A673 (cell line): Measurements from ENCODE around the gene GPR158. TPM values are rescaled to one million over a fixed set of nuclear protein-coding genes. Genes with fewer than 3 reads are reported as not detected.

ENCODE experiments used
- BruUV-seq: library from RNA; stranded (reverse); fragments of 400-500 nt; replicated peaks from 2 replicates; lab custom pipeline; 2021; lab: Mats Ljungman, UMichigan
- CTCF ChIA-PET: fragments of 300-600 bp; sonication (Branson Sonifier 250); formaldehyde crosslinking; loops from one replicate; lab custom pipeline; 2022; ENCODE audit warnings: antibody characterized with exemption; lab: Charles Lee
- POLR2A ChIA-PET: fragments of 300-600 bp; sonication (Branson Sonifier 250); formaldehyde crosslinking; loops from one replicate; lab custom pipeline; 2022; ENCODE audit warnings: antibody characterized with exemption; ENCODE audit not compliant: low non-redundant PET; lab: Charles Lee
- DNase-seq: peaks from one replicate; pipeline ENCODE4 v3.0.0-alpha.2; 2015; ENCODE audit warnings: low spot score
- H3K27ac ChIP-seq: fragments of 200-600 bp; sonication (generic); 2 replicates; pipeline ENCODE4 v1.5.1; 2016; ENCODE audit warnings: mixed run types, low read depth, mild to moderate bottlenecking, mixed read lengths, antibody characterized with exemption, low read length; ENCODE audit not compliant: poor library complexity, severe bottlenecking
- H3K27me3 ChIP-seq: fragments of 200-600 bp; sonication (generic); replicated peaks from 2 replicates; pipeline ENCODE4 v1.6.1; 2017; ENCODE audit warnings: mixed run types, low read depth, mild to moderate bottlenecking, mixed read lengths, antibody characterized with exemption, low read length; ENCODE audit not compliant: insufficient read depth, poor library complexity
- H3K36me3 ChIP-seq: fragments of 200-600 bp; sonication (generic); 2 replicates; pipeline ENCODE4 v1.6.1; 2016; ENCODE audit warnings: mixed run types, mild to moderate bottlenecking, mixed read lengths, antibody characterized with exemption, low read length; ENCODE audit not compliant: insufficient read depth, poor library complexity, severe bottlenecking
- H3K4me1 ChIP-seq: fragments of 200-600 bp; sonication (generic); 2 replicates; pipeline ENCODE4 v1.6.1; 2017; ENCODE audit warnings: mixed run types, mild to moderate bottlenecking, mixed read lengths, antibody characterized with exemption, low read length; ENCODE audit not compliant: insufficient read depth, poor library complexity, severe bottlenecking
- H3K4me3 ChIP-seq: fragments of 200-600 bp; sonication (generic); 2 replicates; pipeline ENCODE4 v1.5.1; 2016; ENCODE audit warnings: low read depth, mixed run types, mild to moderate bottlenecking, mixed read lengths, low read length; ENCODE audit not compliant: poor library complexity, severe bottlenecking
- H3K9me3 ChIP-seq: fragments of 200-600 bp; sonication (generic); 2 replicates; pipeline ENCODE4 v1.6.1; 2016; ENCODE audit warnings: mixed run types, low read depth, mild to moderate bottlenecking, mixed read lengths, antibody characterized with exemption, low read length; ENCODE audit not compliant: poor library complexity, severe bottlenecking
- CTCF ChIP-seq: fragments of 300-800, 200-600 bp; sonication (generic); conservative IDR thresholded peaks from 2 replicates; pipeline ENCODE4 v1.5.1; 2017; ENCODE audit warnings: low read depth, mild to moderate bottlenecking, antibody characterized with exemption, low read length, moderate library complexity, mixed read lengths
- EZH2 ChIP-seq: fragments of 200-600 bp; sonication (generic); IDR thresholded peaks from 2 replicates; pipeline ENCODE4 v1.6.1; 2017; ENCODE audit warnings: borderline replicate concordance, low read depth, mild to moderate bottlenecking, mixed read lengths, antibody characterized with exemption, low read length; ENCODE audit not compliant: poor library complexity, severe bottlenecking
- intact Hi-C: fragments of 100-400 bp; cut with micrococcal nuclease; formaldehyde crosslinking; loops from one replicate; pipeline ENCODE4 v1.10.0; 2022; ENCODE audit not compliant: unreplicated experiment
- total RNA-seq: library from RNA; stranded (reverse); gene quantifications from 2 replicates; pipeline ENCODE4 v1.2.3, GENCODE V29; 2021

The GPR158 gene
- total RNA-seq, 1 experiment from 2014 or later, result not detected

GRCh38 chr10:25505466-25505865 lies 330.7 kb downstream of the GPR158 start:
- Histone ChIP-seq H3K4me1 (no peaks in the 10 kb centered on the region), H3K9me3 (no peaks in the 10 kb centered on the region), H3K27me3 (no peaks in the 10 kb centered on the region), H3K4me3 (no peak overlapping the region), H3K36me3 (no peaks in the 10 kb centered on the region), H3K27ac (no peak overlapping the region)
- intact Hi-C loops, result no loop called here
- BruUV-seq, result no TSS peak
- CTCF ChIA-PET, result no interaction called here
- POLR2A ChIA-PET, result no interaction called here
- TF ChIP-seq EZH2, result no peak
- no peak for TF ChIP-seq CTCF
- DNase-seq, result no peak

GRCh38 chr10:25506821-25507335 lies 332.1 kb downstream of the GPR158 start:
- H3K36me3 ChIP-seq, result no peaks in the 10 kb centered on the region
- H3K4me3 ChIP-seq, result no peak overlapping the region
- H3K27ac ChIP-seq, result no peak overlapping the region
- no peak for DNase-seq
- intact Hi-C loops, result no loop called here
- no peaks in the 10 kb centered on the region for H3K27me3 ChIP-seq
- BruUV-seq, result no TSS peak
- ChIA-PET CTCF (no interaction called here), POLR2A (no interaction called here)
- TF ChIP-seq EZH2 (no peak), CTCF (no peak)
- no peaks in the 10 kb centered on the region for H3K9me3 ChIP-seq
- no peaks in the 10 kb centered on the region for H3K4me1 ChIP-seq

- Histone ChIP-seq H3K9me3 (no peaks in the 10 kb centered on the region), H3K27me3 (no peaks in the 10 kb centered on the region), H3K4me1 (no peaks in the 10 kb centered on the region), H3K27ac (no peak overlapping the region), H3K4me3 (no peak overlapping the region), H3K36me3 (no peaks in the 10 kb centered on the region)
- ChIA-PET CTCF (no interaction called here), POLR2A (no interaction called here)
- TF ChIP-seq CTCF (no peak), EZH2 (no peak)
- intact Hi-C loops, result no loop called here
- BruUV-seq, result no TSS peak
- no peak for DNase-seq
Observed at GRCh38 chr10:25508112-25508815, 333.5 kb downstream of the GPR158 start.
